ENCODE results near the gene PMIS2. TPM values are rescaled to one million over a fixed set of nuclear protein-coding genes. Genes with fewer than 3 reads are reported as not detected.

PMIS2 gene
- total RNA-seq, 1 experiment from 2014 or later = not detected

DNA sequence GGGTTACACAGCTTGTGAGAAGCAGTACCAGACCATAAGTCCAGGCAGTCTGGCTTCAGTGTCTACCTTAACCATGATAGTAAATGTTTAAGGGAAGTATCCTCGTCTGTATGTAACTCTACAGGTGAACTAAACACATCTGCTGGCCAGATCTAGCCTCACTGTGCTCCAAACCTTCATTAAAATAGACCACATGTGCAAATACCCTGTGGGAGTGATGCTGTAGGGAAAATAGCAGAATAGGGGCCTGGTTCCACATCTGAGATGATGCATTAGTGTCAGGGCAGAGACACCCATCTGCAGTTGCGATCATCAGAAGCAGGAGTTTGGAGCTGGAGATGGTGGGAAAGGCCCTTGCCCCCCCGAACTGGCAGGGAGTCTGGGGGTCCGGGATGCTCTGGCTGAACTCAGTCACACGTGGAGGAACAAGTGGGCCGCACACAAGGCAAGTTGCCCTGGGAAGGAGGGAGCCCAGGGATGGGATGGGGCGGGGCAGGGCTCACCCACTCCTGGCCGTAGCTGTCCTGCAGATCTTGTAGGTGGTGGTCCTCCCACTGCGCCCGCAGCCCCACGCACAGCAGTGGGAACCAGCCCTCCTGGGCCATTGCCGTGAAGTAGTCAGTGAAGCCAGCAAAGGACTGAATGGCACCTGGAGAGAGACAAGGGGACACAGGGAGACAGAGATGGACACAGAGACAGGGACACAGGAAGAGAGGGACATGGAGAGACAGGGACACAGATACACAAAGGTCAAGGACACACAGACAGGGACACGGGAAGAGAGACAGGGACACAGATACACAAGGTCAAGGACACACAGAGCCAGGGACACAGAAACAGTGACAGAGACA lies 33.2 kb upstream of the PMIS2 start:
- CTCF ChIA-PET = interaction anchor here (0.6 to 0.9 kb wide), 2 partner anchors 89 to 199 kb away, joined by 3 to 5 read pairs; no protein-coding TSS in a partner anchor
- POLR2A ChIA-PET = no interaction called here

DNA sequence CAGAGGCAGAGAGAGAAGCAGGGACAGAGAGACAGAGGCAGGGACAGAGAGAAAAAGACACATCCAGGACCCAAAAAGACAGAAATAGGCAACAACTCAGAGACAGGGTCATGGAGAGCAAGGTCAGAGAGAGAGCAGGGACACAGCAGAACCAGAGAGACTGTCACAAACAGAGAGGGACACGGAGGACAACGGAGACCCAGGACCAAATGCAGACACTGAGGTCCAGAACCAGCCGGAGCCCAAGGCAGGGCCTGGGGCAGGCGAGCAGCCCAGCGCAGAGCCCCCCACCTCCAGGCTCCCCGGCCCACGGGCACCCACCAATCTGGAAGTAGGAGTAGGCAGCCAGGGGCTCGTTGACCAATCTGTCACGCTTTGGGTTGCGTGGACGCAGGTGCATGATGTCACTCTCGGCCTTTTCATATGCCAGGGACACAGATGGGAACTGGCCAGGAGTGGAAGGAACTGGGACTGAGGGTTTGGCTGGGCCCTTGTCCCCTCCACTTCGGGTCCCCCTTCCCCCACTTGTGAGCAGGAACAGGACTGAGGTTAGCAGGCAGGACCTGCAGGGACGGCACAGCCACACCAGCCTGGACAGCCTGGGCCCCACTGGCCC lies 32.5 kb upstream of the PMIS2 start:
- TF ChIP-seq CTCF (IDR thresholded peaks at IDR 0.05) (no peak), SIN3A (IDR thresholded peaks at IDR 0.05; ENCODE audit: borderline replicate concordance, insufficient read depth, low read depth, low read length) (no peak), POLR2AphosphoS5 (IDR thresholded peaks at IDR 0.05; ENCODE audit: low read depth, low read length) (no peak), TCF7L2 (IDR thresholded peaks at IDR 0.05; ENCODE audit: low read depth, low read length) (no peak)
- TF ChIP-seq, protein P1, sequence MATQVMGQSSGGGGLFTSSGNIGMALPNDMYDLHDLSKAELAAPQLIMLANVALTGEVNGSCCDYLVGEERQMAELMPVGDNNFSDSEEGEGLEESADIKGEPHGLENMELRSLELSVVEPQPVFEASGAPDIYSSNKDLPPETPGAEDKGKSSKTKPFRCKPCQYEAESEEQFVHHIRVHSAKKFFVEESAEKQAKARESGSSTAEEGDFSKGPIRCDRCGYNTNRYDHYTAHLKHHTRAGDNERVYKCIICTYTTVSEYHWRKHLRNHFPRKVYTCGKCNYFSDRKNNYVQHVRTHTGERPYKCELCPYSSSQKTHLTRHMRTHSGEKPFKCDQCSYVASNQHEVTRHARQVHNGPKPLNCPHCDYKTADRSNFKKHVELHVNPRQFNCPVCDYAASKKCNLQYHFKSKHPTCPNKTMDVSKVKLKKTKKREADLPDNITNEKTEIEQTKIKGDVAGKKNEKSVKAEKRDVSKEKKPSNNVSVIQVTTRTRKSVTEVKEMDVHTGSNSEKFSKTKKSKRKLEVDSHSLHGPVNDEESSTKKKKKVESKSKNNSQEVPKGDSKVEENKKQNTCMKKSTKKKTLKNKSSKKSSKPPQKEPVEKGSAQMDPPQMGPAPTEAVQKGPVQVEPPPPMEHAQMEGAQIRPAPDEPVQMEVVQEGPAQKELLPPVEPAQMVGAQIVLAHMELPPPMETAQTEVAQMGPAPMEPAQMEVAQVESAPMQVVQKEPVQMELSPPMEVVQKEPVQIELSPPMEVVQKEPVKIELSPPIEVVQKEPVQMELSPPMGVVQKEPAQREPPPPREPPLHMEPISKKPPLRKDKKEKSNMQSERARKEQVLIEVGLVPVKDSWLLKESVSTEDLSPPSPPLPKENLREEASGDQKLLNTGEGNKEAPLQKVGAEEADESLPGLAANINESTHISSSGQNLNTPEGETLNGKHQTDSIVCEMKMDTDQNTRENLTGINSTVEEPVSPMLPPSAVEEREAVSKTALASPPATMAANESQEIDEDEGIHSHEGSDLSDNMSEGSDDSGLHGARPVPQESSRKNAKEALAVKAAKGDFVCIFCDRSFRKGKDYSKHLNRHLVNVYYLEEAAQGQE (IDR thresholded peaks at IDR 0.05; ENCODE audit: insufficient read depth in 1 of 2, low read depth in 2 of 2, low read length in 1 of 2) = no peak
- H3K27me3 ChIP-seq (ENCODE audit: control insufficient read depth, insufficient read depth, low read length) = no peaks in the 10 kb centered on the region
- DNase-seq (ENCODE audit: low read depth, low spot score) = no peak
- ChIA-PET CTCF (no interaction called here), POLR2A (no interaction called here)
- no peak overlapping the region for H3K4me3 ChIP-seq (ENCODE audit: low read depth in 2 of 2, low read length in 2 of 2)
- no TSS peak for BruUV-seq (replicated peaks)
- ATAC-seq = no peak
- in situ Hi-C loops (cut with HindIII; ENCODE audit: low pct_unique_long_range_greater_than_20kb, low sequenced_read_pairs) = no loop called here
- no peaks in the 10 kb centered on the region for H3K9me3 ChIP-seq (ENCODE audit: control insufficient read depth, insufficient read depth, low read depth, low read length)
- H3K36me3 ChIP-seq (ENCODE audit: control insufficient read depth, insufficient read depth, low read length) = no peaks in the 10 kb centered on the region
- intact Hi-C loops (cut with micrococcal nuclease; ENCODE audit: unreplicated experiment) = loop anchor here (10.0 kb wide), 1 partner anchor 161 kb away; the partner anchor contains the start of gene KMT2B
- H3K27ac ChIP-seq (ENCODE audit: low read length) = no peak overlapping the region
- no peaks in the 10 kb centered on the region for H3K4me1 ChIP-seq (ENCODE audit: control insufficient read depth, insufficient read depth, low read length)

More for the DNA sequence above, 33.2 kb upstream of the PMIS2 start:
- TF ChIP-seq, protein P1 (IDR thresholded peaks at IDR 0.05; ENCODE audit: insufficient read depth in 1 of 2, low read depth in 2 of 2, low read length in 1 of 2) = no peak
- no peak for TF ChIP-seq TCF7L2 (IDR thresholded peaks at IDR 0.05; ENCODE audit: low read depth, low read length)
- no peak for TF ChIP-seq POLR2AphosphoS5 (IDR thresholded peaks at IDR 0.05; ENCODE audit: low read depth, low read length)
- TF ChIP-seq CTCF (IDR thresholded peaks at IDR 0.05) = no peak
- TF ChIP-seq SIN3A (IDR thresholded peaks at IDR 0.05; ENCODE audit: borderline replicate concordance, insufficient read depth, low read depth, low read length) = no peak
- in situ Hi-C loops (cut with HindIII; ENCODE audit: low pct_unique_long_range_greater_than_20kb, low sequenced_read_pairs) = no loop called here
- Histone ChIP-seq H3K27ac (ENCODE audit: low read length) (no peak overlapping the region), H3K4me3 (ENCODE audit: low read depth in 2 of 2, low read length in 2 of 2) (no peak overlapping the region), H3K9me3 (ENCODE audit: control insufficient read depth, insufficient read depth, low read depth, low read length) (no peaks in the 10 kb centered on the region), H3K27me3 (ENCODE audit: control insufficient read depth, insufficient read depth, low read length) (no peaks in the 10 kb centered on the region), H3K4me1 (ENCODE audit: control insufficient read depth, insufficient read depth, low read length) (no peaks in the 10 kb centered on the region), H3K36me3 (ENCODE audit: control insufficient read depth, insufficient read depth, low read length) (no peaks in the 10 kb centered on the region)
- intact Hi-C loops (cut with micrococcal nuclease; ENCODE audit: unreplicated experiment) = loop anchor here (10.0 kb wide), 1 partner anchor 162 kb away; the partner anchor contains the start of gene KMT2B
- DNase-seq (ENCODE audit: low read depth, low spot score) (no peak), ATAC-seq (no peak)
- no TSS peak for BruUV-seq (replicated peaks)

All from Panc1 (cell line).